Liver (tissue), 9 donors: ENCODE results near the gene ZNF205. TPM values are rescaled to one million over a fixed set of nuclear protein-coding genes. Genes with fewer than 3 reads are reported as not detected.
A peak's percentile ranks its signal among the peaks of the same experiment; 100 is the strongest.

Source experiments
- DNase-seq: peaks from one replicate; pipeline ENCODE4 v3.0.0-alpha.2; 2017; ENCODE audit warnings: low spot score
- H3K27ac ChIP-seq, 2 donors: one replicate each; pipeline ENCODE4 v1.7.0; 2013; ENCODE audit warnings: inconsistent platforms in 2 of 2, low read length in 2 of 2, control low read depth in 1 of 2, low read depth in 1 of 2, mild to moderate bottlenecking in 1 of 2
- H3K27me3 ChIP-seq, 4 donors: one replicate each; pipeline versions ENCODE4 v1.6.1 to v1.7.0; 2013; ENCODE audit warnings: low read length in 3 of 4, inconsistent platforms in 1 of 4, mild to moderate bottlenecking in 1 of 4, moderate library complexity in 1 of 4; ENCODE audit not compliant: control insufficient read depth in 4 of 4, insufficient read depth in 4 of 4
- H3K36me3 ChIP-seq, 4 donors: one replicate each; pipeline versions ENCODE4 v1.6.1 to v1.7.0; 2013; ENCODE audit warnings: low read length in 3 of 4, mild to moderate bottlenecking in 3 of 4, low read depth in 1 of 4, moderate library complexity in 1 of 4; ENCODE audit not compliant: control insufficient read depth in 4 of 4, insufficient read depth in 3 of 4
- H3K4me1 ChIP-seq, 4 donors: one replicate each; pipeline versions ENCODE4 v1.6.1 to v1.7.0; 2013; ENCODE audit warnings: low read length in 3 of 4, mild to moderate bottlenecking in 3 of 4, moderate library complexity in 1 of 4; ENCODE audit not compliant: control insufficient read depth in 4 of 4, insufficient read depth in 4 of 4
- H3K4me3 ChIP-seq, 3 donors: one replicate each; pipeline versions ENCODE4 v1.6.1 to v1.7.0; 2013; ENCODE audit warnings: low read length in 3 of 3, control low read depth in 1 of 3, low read depth in 1 of 3, mild to moderate bottlenecking in 1 of 3
- H3K9ac ChIP-seq, 2 donors: one replicate each; pipeline ENCODE4 v1.7.0; 2013; ENCODE audit warnings: low read length in 2 of 2, mild to moderate bottlenecking in 2 of 2, moderate library complexity in 2 of 2, control low read depth in 1 of 2, low read depth in 1 of 2
- H3K9me3 ChIP-seq, 4 donors: one replicate each; pipeline versions ENCODE4 v1.6.1 to v1.7.0; 2013; ENCODE audit warnings: low read length in 3 of 4; ENCODE audit not compliant: control insufficient read depth in 4 of 4
- EGR1 ChIP-seq, 2 donors: IDR thresholded peaks; 2 replicates each; pipeline ENCODE4 v1.6.1; 2016 to 2018; ENCODE audit warnings: antibody characterized with exemption in 2 of 2, low read depth in 2 of 2
- HNF4A ChIP-seq, 2 donors: conservative IDR thresholded peaks; 2 replicates each; pipeline ENCODE4 v1.6.1; 2016; ENCODE audit warnings: antibody characterized with exemption in 2 of 2, mild to moderate bottlenecking in 2 of 2
- HNF4G ChIP-seq: IDR thresholded peaks from 2 replicates; pipeline ENCODE4 v1.6.1; 2016; ENCODE audit warnings: antibody characterized with exemption
- JUND ChIP-seq, 2 donors: IDR thresholded peaks; 2 replicates each; pipeline ENCODE4 v1.6.1; 2016; ENCODE audit warnings: antibody characterized with exemption in 2 of 2
- NR2F2 ChIP-seq: IDR thresholded peaks from 2 replicates; pipeline ENCODE4 v1.6.1; 2016; ENCODE audit warnings: antibody characterized with exemption
- RAD21 ChIP-seq, 2 donors: IDR thresholded peaks; 2 replicates each; pipeline ENCODE4 v1.6.1; 2016; ENCODE audit warnings: antibody characterized with exemption in 2 of 2, mild to moderate bottlenecking in 2 of 2
- YY1 ChIP-seq: IDR thresholded peaks from 2 replicates; pipeline ENCODE4 v1.6.1; 2016; ENCODE audit warnings: antibody characterized with exemption, mild to moderate bottlenecking
- WGBS: extraction: QIAGEN DNeasy Blood & Tissue Kit; methylation state at CpG from one replicate; pipeline ENCODE4 v1.1.7; 2013; 5-methylcytosine and 5-hydroxymethylcytosine counted together
- polyA plus RNA-seq, 2 donors: library from polyadenylated mRNA; stranded (reverse) in 1 of 2; unstranded in 1 of 2; fragments of 200-250 nt in 1 of 2; fragments of >200 nt in 1 of 2; fragmentation: Nextera tagmentation in 1 of 2; extraction: Ambion mirVana in 1 of 2; gene quantifications; one replicate each; pipeline versions ENCODE4 v1.2.1 to v1.2.3, GENCODE V29; 2013 to 2015
- total RNA-seq, 2 donors: library from RNA; depleted of rRNA; stranded (reverse); fragments of >200 nt; gene quantifications; one replicate each; pipeline ENCODE4 v1.2.3, GENCODE V29; 2014
- TF ChIP-seq, protein P1 (sequence below): IDR thresholded peaks from 2 replicates; pipeline ENCODE4 v1.6.1; 2016; ENCODE audit warnings: antibody characterized with exemption
- TF ChIP-seq, protein P2 (sequence below): IDR thresholded peaks from 2 replicates; pipeline ENCODE4 v1.6.1; 2016; ENCODE audit warnings: antibody characterized with exemption, mild to moderate bottlenecking
- TF ChIP-seq, protein P3 (sequence below): fragments of 150-350 bp; IDR thresholded peaks from 2 replicates; pipeline ENCODE4 v1.5.1; 2017; ENCODE audit warnings: improper control_type of control experiment, low read depth, low read length; ENCODE audit not compliant: missing input control
- TF ChIP-seq, protein P4 (sequence below): IDR thresholded peaks from 2 replicates; pipeline ENCODE4 v1.6.1; 2016; ENCODE audit warnings: antibody characterized with exemption
- donor health status: healthy.
- donor health status: healthy.
- donor health status: healthy.
- donor health status: healthy.
- donor health status: healthy.

ZNF205 gene
- total and polyA plus RNA-seq, 4 donors = 2.0 to 6.9 (median 5.0) TPM

DNA sequence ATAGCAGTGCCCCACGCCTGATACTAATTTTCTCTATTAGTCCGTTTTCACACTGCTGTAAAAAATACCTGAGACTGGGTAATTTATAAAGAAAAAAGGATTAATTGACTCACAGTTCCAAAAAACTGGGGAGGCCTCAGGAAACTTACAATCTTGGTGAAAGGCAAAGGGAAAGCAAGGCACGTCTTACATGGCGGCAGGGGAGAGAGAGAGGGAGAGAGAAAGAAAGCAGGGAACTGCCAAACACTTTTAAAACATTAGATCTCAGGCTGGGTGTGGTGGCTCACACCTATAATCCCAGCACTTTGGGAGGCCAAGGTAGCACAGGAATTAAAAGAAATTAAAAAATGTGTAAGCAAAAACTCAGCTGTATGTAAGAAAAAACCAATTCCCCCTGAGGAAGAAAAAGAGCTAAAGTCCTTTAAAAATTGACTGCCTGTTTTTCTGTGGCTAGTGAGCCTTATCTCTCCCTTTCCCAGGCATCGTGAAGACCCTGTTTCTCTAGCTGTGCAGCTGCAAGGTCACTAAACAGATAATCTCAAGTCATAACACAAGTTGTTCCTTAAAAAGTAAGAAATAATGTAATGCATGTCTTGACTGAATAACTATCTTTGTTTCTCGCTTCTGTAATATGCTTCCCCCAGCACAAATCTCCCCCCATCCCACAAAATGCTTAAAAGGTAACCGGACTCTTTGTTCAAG, 27.3 kb upstream of the ZNF205 start:
- Histone ChIP-seq H3K4me1 (peaks cover 0 to 10% (median 0%) of the 10 kb centered on the region in 4 donors), H3K36me3 (no peaks in the 10 kb centered on the region), H3K9me3 (no peaks in the 10 kb centered on the region), H3K9ac (no peak overlapping the region), H3K27ac (no peak overlapping the region), H3K27me3 (no peaks in the 10 kb centered on the region), H3K4me3 (no peak overlapping the region)
- TF ChIP-seq NR2F2 (no peak), HNF4G (no peak), HNF4A (conservative IDR thresholded peaks at IDR 0.05) (no peak), YY1 (no peak), RAD21 (IDR thresholded peaks at IDR 0.05) (no peak), JUND (IDR thresholded peaks at IDR 0.05) (no peak)
- TF ChIP-seq, protein P1, sequence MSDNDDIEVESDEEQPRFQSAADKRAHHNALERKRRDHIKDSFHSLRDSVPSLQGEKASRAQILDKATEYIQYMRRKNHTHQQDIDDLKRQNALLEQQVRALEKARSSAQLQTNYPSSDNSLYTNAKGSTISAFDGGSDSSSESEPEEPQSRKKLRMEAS = no peak
- TF ChIP-seq, protein P2, sequence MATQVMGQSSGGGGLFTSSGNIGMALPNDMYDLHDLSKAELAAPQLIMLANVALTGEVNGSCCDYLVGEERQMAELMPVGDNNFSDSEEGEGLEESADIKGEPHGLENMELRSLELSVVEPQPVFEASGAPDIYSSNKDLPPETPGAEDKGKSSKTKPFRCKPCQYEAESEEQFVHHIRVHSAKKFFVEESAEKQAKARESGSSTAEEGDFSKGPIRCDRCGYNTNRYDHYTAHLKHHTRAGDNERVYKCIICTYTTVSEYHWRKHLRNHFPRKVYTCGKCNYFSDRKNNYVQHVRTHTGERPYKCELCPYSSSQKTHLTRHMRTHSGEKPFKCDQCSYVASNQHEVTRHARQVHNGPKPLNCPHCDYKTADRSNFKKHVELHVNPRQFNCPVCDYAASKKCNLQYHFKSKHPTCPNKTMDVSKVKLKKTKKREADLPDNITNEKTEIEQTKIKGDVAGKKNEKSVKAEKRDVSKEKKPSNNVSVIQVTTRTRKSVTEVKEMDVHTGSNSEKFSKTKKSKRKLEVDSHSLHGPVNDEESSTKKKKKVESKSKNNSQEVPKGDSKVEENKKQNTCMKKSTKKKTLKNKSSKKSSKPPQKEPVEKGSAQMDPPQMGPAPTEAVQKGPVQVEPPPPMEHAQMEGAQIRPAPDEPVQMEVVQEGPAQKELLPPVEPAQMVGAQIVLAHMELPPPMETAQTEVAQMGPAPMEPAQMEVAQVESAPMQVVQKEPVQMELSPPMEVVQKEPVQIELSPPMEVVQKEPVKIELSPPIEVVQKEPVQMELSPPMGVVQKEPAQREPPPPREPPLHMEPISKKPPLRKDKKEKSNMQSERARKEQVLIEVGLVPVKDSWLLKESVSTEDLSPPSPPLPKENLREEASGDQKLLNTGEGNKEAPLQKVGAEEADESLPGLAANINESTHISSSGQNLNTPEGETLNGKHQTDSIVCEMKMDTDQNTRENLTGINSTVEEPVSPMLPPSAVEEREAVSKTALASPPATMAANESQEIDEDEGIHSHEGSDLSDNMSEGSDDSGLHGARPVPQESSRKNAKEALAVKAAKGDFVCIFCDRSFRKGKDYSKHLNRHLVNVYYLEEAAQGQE = no peak
- TF ChIP-seq, protein P3, sequence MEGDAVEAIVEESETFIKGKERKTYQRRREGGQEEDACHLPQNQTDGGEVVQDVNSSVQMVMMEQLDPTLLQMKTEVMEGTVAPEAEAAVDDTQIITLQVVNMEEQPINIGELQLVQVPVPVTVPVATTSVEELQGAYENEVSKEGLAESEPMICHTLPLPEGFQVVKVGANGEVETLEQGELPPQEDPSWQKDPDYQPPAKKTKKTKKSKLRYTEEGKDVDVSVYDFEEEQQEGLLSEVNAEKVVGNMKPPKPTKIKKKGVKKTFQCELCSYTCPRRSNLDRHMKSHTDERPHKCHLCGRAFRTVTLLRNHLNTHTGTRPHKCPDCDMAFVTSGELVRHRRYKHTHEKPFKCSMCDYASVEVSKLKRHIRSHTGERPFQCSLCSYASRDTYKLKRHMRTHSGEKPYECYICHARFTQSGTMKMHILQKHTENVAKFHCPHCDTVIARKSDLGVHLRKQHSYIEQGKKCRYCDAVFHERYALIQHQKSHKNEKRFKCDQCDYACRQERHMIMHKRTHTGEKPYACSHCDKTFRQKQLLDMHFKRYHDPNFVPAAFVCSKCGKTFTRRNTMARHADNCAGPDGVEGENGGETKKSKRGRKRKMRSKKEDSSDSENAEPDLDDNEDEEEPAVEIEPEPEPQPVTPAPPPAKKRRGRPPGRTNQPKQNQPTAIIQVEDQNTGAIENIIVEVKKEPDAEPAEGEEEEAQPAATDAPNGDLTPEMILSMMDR = no peak
- 83% methylated on average over 7 of the region's 7 CpGs for WGBS
- no peak for DNase-seq

DNA sequence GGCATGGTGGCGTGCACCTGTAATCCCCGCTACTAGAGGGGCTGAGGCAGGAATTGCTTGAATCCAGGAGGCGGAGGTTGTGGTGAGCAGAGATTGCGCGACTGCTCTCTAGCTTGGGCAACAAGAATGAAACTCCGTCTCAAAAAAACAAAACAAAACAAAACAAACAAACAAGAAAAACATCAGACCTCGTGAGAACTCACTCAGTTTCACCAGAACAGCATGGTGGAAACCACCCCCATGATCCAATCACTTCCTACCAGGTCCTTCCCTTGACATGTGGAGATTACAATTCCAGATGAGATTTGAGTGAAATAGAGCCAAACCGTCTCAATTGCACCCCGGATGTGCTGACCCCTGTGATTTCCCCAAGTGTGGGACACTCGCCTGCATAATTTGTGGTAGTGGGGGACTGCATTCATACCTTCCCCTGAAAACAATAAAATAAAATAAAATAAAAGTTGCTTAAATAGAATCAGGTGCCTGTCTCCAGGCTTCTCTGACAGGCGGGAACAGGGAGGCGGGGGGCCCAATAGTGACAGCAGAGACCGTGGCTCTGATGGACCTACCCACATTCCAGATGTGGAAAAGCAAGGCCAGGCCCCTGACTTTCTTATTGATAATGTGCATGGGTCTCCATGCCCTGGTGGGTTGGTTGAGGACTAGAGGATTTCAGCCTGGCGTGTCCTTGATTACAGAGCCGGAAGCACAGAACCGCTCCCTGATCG, 26.4 kb upstream of the ZNF205 start:
- Histone ChIP-seq H3K4me1 (peaks cover 0 to 10% (median 0%) of the 10 kb centered on the region in 4 donors), H3K36me3 (no peaks in the 10 kb centered on the region), H3K4me3 (no peak overlapping the region), H3K9me3 (no peaks in the 10 kb centered on the region), H3K27ac (peak overlapping the region; percentile 56 to 63), H3K9ac (no peak overlapping the region), H3K27me3 (no peaks in the 10 kb centered on the region)
- DNase-seq = no peak
- 84% methylated on average over 17 of the region's 17 CpGs for WGBS
- TF ChIP-seq, protein P4, sequence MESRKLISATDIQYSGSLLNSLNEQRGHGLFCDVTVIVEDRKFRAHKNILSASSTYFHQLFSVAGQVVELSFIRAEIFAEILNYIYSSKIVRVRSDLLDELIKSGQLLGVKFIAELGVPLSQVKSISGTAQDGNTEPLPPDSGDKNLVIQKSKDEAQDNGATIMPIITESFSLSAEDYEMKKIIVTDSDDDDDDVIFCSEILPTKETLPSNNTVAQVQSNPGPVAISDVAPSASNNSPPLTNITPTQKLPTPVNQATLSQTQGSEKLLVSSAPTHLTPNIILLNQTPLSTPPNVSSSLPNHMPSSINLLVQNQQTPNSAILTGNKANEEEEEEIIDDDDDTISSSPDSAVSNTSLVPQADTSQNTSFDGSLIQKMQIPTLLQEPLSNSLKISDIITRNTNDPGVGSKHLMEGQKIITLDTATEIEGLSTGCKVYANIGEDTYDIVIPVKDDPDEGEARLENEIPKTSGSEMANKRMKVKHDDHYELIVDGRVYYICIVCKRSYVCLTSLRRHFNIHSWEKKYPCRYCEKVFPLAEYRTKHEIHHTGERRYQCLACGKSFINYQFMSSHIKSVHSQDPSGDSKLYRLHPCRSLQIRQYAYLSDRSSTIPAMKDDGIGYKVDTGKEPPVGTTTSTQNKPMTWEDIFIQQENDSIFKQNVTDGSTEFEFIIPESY = no peak
- no peak for TF ChIP-seq EGR1 (IDR thresholded peaks at IDR 0.05; ENCODE audit: low read depth in 2 of 2)
